Thyroid gland (tissue), 4 donors: Measurements from ENCODE around the gene DUXA.

Experiments
- CTCF ChIP-seq, 6 experiments: fragments of 200-600 bp in 3 of 6; fragments of 450-650 bp in 3 of 6; sonication (generic) in 3 of 6; IDR thresholded peaks; one replicate each; pipeline ENCODE4 v1.5.1; 2016 to 2019; ENCODE audit warnings: antibody characterized with exemption in 6 of 6, mild to moderate bottlenecking in 2 of 6, inconsistent platforms in 1 of 6, moderate library complexity in 1 of 6
- POLR2A ChIP-seq, 2 donors: fragments of 450-650 bp; IDR thresholded peaks; one replicate each; pipeline ENCODE4 v1.6.1; 2017; ENCODE audit warnings: antibody characterized with exemption in 2 of 2, mild to moderate bottlenecking in 2 of 2, moderate library complexity in 1 of 2

- TF ChIP-seq CTCF (IDR thresholded peaks at IDR 0.05) (no peak), POLR2A (IDR thresholded peaks at IDR 0.05) (no peak)
Observed at GRCh38 chr19:57135797-57136196, 31.5 kb downstream of the DUXA start.
